Breast epithelium (tissue), 3 donors: ENCODE measurements around the gene FHIT.

Source experiments
- POLR2A ChIP-seq: fragments of 450-650 bp; IDR thresholded peaks from one replicate; pipeline ENCODE4 v1.6.1; 2016; ENCODE audit warnings: antibody characterized with exemption, mild to moderate bottlenecking, moderate library complexity
- POLR2AphosphoS5 ChIP-seq, 3 donors: sonication (generic); formaldehyde crosslinking; IDR thresholded peaks; one replicate each; pipeline ENCODE4 v1.6.1; 2017; ENCODE audit warnings: antibody characterized with exemption in 3 of 3
- TF ChIP-seq, protein P1 (sequence below), 3 donors: fragments of 450-650 bp; IDR thresholded peaks; one replicate each; pipeline ENCODE4 v1.5.1; 2016 to 2017; ENCODE audit warnings: antibody characterized with exemption in 3 of 3, mild to moderate bottlenecking in 3 of 3, moderate library complexity in 3 of 3

DNA sequence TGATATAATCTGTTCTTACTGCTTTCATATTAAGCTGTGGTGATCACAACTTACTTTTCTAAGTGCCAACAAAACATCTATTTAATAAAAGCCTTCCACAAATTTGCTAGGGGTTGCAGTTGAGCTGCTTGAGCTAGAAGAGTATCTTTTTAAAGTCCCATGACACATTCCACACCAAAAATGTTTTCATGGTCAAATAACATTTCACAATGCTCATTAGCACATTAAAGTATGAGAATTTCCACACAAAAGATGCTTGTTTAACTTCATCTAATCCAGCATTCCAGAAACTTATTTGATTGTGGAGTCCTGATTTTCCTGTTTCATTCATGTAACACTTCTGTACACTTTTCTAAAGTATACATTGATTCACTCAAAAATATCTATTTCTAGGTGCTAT, 1325.3 kb downstream of the FHIT start:
- TF ChIP-seq, protein P1, sequence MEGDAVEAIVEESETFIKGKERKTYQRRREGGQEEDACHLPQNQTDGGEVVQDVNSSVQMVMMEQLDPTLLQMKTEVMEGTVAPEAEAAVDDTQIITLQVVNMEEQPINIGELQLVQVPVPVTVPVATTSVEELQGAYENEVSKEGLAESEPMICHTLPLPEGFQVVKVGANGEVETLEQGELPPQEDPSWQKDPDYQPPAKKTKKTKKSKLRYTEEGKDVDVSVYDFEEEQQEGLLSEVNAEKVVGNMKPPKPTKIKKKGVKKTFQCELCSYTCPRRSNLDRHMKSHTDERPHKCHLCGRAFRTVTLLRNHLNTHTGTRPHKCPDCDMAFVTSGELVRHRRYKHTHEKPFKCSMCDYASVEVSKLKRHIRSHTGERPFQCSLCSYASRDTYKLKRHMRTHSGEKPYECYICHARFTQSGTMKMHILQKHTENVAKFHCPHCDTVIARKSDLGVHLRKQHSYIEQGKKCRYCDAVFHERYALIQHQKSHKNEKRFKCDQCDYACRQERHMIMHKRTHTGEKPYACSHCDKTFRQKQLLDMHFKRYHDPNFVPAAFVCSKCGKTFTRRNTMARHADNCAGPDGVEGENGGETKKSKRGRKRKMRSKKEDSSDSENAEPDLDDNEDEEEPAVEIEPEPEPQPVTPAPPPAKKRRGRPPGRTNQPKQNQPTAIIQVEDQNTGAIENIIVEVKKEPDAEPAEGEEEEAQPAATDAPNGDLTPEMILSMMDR (IDR thresholded peaks at IDR 0.05), result no peak
- TF ChIP-seq POLR2A, result no peak
- no peak for TF ChIP-seq POLR2AphosphoS5 (IDR thresholded peaks at IDR 0.05)
